HEK293T (cell line): ENCODE results near the gene KIF5A.

Experiments used
- ARNT ChIP-seq: fragments of 450-650 bp; IDR thresholded peaks from 2 replicates; pipeline ENCODE4 v1.6.1; 2017; ENCODE audit warnings: mild to moderate bottlenecking
- CTBP1 ChIP-seq: fragments of 450-650 bp; IDR thresholded peaks from 2 replicates; pipeline ENCODE4 v1.6.1; 2016; ENCODE audit warnings: borderline replicate concordance
- ELF4 ChIP-seq: fragments of 450-650 bp; IDR thresholded peaks from 2 replicates; pipeline ENCODE4 v1.6.1; 2017; ENCODE audit warnings: antibody characterized with exemption
- FOXM1 ChIP-seq: fragments of 450-650 bp; IDR thresholded peaks from 2 replicates; pipeline ENCODE4 v1.6.1; 2017; ENCODE audit warnings: mild to moderate bottlenecking, borderline replicate concordance
- HDGF ChIP-seq: fragments of 450-650 bp; IDR thresholded peaks from 2 replicates; pipeline ENCODE4 v1.6.1; 2017; ENCODE audit warnings: antibody characterized with exemption, borderline replicate concordance
- L3MBTL2 ChIP-seq: fragments of 450-650 bp; conservative IDR thresholded peaks from 2 replicates; pipeline ENCODE4 v1.6.1; 2016; ENCODE audit warnings: mild to moderate bottlenecking
- NFRKB ChIP-seq: fragments of 450-650 bp; IDR thresholded peaks from 2 replicates; pipeline ENCODE4 v1.6.1; 2016; ENCODE audit warnings: mild to moderate bottlenecking, moderate library complexity
- PKNOX1 ChIP-seq: fragments of 450-650 bp; IDR thresholded peaks from 2 replicates; pipeline ENCODE4 v1.6.1; 2016
- SP1 ChIP-seq: fragments of 450-650 bp; IDR thresholded peaks from 2 replicates; pipeline ENCODE4 v1.6.1; 2017
- SUZ12 ChIP-seq: fragments of 450-650 bp; IDR thresholded peaks from 2 replicates; pipeline ENCODE4 v1.6.1; 2016; ENCODE audit warnings: mild to moderate bottlenecking
- TARDBP ChIP-seq: fragments of 450-650 bp; IDR thresholded peaks from 2 replicates; pipeline ENCODE4 v1.6.1; 2016
- ZNF384 ChIP-seq: fragments of 450-650 bp; IDR thresholded peaks from 2 replicates; pipeline ENCODE4 v1.6.1; 2016

GRCh38 chr12:57515408-57515933, 34.4 kb upstream of the KIF5A start:
- TF ChIP-seq FOXM1 (no peak), PKNOX1 (no peak), SUZ12 (no peak), ARNT (no peak), ELF4 (no peak), TARDBP (no peak), L3MBTL2 (no peak), HDGF (no peak), ZNF384 (no peak), NFRKB (no peak), SP1 (no peak), CTBP1 (no peak)
